ENCODE results near the gene ZNF593OS. TPM values are rescaled to one million over a fixed set of nuclear protein-coding genes. Genes with fewer than 3 reads are reported as not detected.

The ZNF593OS gene
- total and polyA plus RNA-seq, 10 of the 15 experiments (the other 5 are each of a cell fraction or from before 2014, with no cell fraction given): 0.16 to 1.7 (median 0.59) TPM; not detected in 6

DNA sequence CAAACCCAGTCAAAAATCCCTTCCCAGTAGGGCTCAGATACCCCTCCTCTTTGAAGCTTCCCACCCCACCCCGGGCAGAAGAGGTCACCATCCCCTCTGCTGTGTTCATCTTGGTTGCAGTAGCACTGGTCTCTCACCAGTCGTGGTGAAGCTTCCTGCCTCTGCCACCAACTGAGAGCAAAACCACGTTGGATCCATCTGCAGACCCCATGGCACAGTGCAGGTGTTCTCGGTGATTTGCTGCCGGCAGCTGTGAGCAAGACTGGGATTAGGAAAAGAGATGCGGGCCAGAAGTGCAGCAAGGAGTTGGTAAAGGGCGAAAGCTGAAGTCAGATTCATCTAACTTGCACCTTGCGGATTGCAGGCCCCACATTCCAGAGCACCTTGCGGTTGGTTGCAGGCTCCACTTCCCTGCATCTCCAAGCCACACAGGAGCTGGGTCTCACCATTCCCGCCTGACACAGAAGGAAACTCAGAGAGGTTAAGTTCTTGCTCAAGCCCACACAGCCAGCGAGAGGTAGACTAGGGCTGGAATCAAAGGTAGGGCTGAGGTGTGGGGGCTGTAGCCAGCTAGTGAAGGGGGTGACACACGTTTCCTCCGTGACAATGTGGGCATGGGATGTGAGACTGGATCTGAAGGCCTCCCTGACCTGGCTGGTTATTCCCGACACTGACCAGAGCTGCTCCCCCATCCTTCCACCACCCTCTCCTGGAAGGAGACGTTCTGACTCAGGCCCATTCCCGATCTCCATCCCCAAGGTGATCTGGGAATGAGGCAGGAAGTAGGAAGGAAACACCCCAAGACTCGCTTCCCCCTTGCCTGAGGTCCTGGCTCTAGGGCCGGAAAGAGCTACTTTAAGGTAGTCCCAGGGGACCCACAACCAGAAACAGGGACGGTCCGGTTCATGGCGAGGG lies 16.0 kb downstream of the ZNF593OS start:
- in situ Hi-C loops (cut with MboI): no loop called here

DNA sequence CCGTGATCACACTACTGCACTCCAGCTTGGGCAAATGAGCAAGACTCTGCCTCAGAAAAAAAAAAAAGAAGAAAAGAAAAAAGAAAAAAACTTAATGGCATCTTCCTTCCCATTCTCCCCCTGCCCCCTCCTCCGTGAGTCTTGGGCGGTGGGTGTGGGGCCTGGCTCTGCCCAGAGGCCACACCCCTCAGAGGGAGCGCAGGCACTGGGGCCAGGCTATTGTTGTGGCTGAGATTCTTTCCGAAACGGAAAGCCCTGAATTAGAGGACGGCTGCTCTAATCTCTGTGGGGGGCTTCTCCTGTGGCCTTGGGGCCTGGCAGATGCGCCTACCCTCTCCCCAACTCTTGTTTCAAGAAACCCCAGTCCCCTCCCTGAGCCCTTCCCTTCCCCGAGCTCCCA lies 16.9 kb downstream of the ZNF593OS start:
- SMC1A ChIA-PET (ENCODE audit: uncharacterized antibody, unreplicated experiment): interaction anchor here (2.3 kb wide), 1 partner anchor 10 kb away, joined by 11 read pairs; no protein-coding TSS in a partner anchor
- no peak overlapping the region for H2AFZ ChIP-seq (ENCODE audit: control insufficient read depth, low read depth, low read length)
- RAD21 ChIA-PET (ENCODE audit: unreplicated experiment): interaction anchor here (1.9 kb wide), 1 partner anchor 10 kb away, joined by 6 read pairs; no protein-coding TSS in a partner anchor
- no peak for ATAC-seq
- intact Hi-C loops (cut with micrococcal nuclease; ENCODE audit: unreplicated experiment): no loop called here
- peaks cover 1 to 12% of the 10 kb centered on the region in 2 experiments for H3K27me3 ChIP-seq (replicated peaks in 1 of 2; ENCODE audit: control insufficient read depth in 2 of 2, insufficient read depth in 2 of 2, low read length in 1 of 2)
- in situ Hi-C loops (cut with MboI): no loop called here
- 21% methylated on average over 8 of the region's 9 CpGs for WGBS (ENCODE audit: insufficient coverage, insufficient replicate concordance, low lambda C conversion rate, missing lambda C conversion rate)
- no peak for TF ChIP-seq CEBPB (IDR thresholded peaks at IDR 0.05; ENCODE audit: borderline replicate concordance in 1 of 2, low read depth in 2 of 2, low read length in 2 of 2)
- no peak for TF ChIP-seq KLF5 (IDR thresholded peaks at IDR 0.05; ENCODE audit: partially characterized antibody)
- TF ChIP-seq TBL1XR1 (IDR thresholded peaks at IDR 0.05; ENCODE audit: low read depth, low read length): no peak
- no peak for TF ChIP-seq TAF1 (IDR thresholded peaks at IDR 0.05; ENCODE audit: borderline replicate concordance, low read depth, low read length)
- H3K4me3 ChIP-seq: no peak overlapping the region
- no peak overlapping the region for H3K9ac ChIP-seq (ENCODE audit: control insufficient read depth, insufficient read depth, low read length)
- H3K4me1 ChIP-seq (ENCODE audit: control insufficient read depth, insufficient read depth, low read length): no peaks in the 10 kb centered on the region
- FAIRE-seq: no peak
- no peaks in the 10 kb centered on the region for H3K9me3 ChIP-seq (replicated peaks; ENCODE audit: control insufficient read depth, insufficient read depth, low read length)
- no peaks in the 10 kb centered on the region for H3K36me3 ChIP-seq (ENCODE audit: control insufficient read depth in 2 of 2, insufficient read depth in 2 of 2, low read length in 1 of 2)
- no peak overlapping the region for H3K27ac ChIP-seq (ENCODE audit: control insufficient read depth, insufficient read depth)
- no peak for DNase-seq (ENCODE audit: low read depth, low spot score)
- CTCF ChIA-PET: interaction anchor here (0.6 to 4.8 kb wide), 4 partner anchors 10 to 68 kb away, joined by 3 to 24 read pairs (median 4); no protein-coding TSS in a partner anchor
- no peak overlapping the region for H3K4me2 ChIP-seq (ENCODE audit: control insufficient read depth, insufficient read depth)
- POLR2A ChIA-PET: no interaction called here
- BruUV-seq (replicated peaks): no TSS peak
- H3K79me2 ChIP-seq (ENCODE audit: control insufficient read depth, insufficient read depth, low read length): no peaks in the 10 kb centered on the region
- no peaks in the 10 kb centered on the region for H4K20me1 ChIP-seq (ENCODE audit: control insufficient read depth, insufficient read depth)

More for the DNA sequence above, 16.0 kb downstream of the ZNF593OS start:
- Histone ChIP-seq H3K4me2 (ENCODE audit: control insufficient read depth, insufficient read depth) (no peak overlapping the region), H3K36me3 (ENCODE audit: control insufficient read depth in 2 of 2, insufficient read depth in 2 of 2, low read length in 1 of 2) (no peaks in the 10 kb centered on the region), H4K20me1 (ENCODE audit: control insufficient read depth, insufficient read depth) (no peaks in the 10 kb centered on the region), H3K4me3 (no peak overlapping the region), H3K27me3 (replicated peaks in 1 of 2; ENCODE audit: control insufficient read depth in 2 of 2, insufficient read depth in 2 of 2, low read length in 1 of 2) (peaks cover 1 to 12% of the 10 kb centered on the region in 2 experiments), H3K9me3 (replicated peaks; ENCODE audit: control insufficient read depth, insufficient read depth, low read length) (no peaks in the 10 kb centered on the region), H3K9ac (ENCODE audit: control insufficient read depth, insufficient read depth, low read length) (no peak overlapping the region), H2AFZ (ENCODE audit: control insufficient read depth, low read depth, low read length) (no peak overlapping the region), H3K79me2 (ENCODE audit: control insufficient read depth, insufficient read depth, low read length) (no peaks in the 10 kb centered on the region), H3K27ac (ENCODE audit: control insufficient read depth, insufficient read depth) (no peak overlapping the region), H3K4me1 (ENCODE audit: control insufficient read depth, insufficient read depth, low read length) (no peaks in the 10 kb centered on the region)
- 17% methylated on average over 21 of the region's 21 CpGs for whole genome bisulfite sequencing (ENCODE audit: insufficient coverage, insufficient replicate concordance, low lambda C conversion rate, missing lambda C conversion rate)
- DNase-seq (ENCODE audit: low read depth, low spot score) (no peak), ATAC-seq (no peak), FAIRE-seq (no peak)
- POLR2A ChIA-PET: no interaction called here
- intact Hi-C loops (cut with micrococcal nuclease; ENCODE audit: unreplicated experiment): no loop called here
- BruUV-seq (replicated peaks): no TSS peak
- CTCF ChIA-PET: interaction anchor here (0.8 to 4.8 kb wide), 5 partner anchors 11 to 128 kb away, joined by 3 to 24 read pairs (median 3); partner anchors contain the start of genes CEP85 and ZNF593
- no peak for TF ChIP-seq CREB1 (IDR thresholded peaks at IDR 0.05; ENCODE audit: low read depth)
- no peak for TF ChIP-seq MEF2A (IDR thresholded peaks at IDR 0.05; ENCODE audit: insufficient read depth, low read depth, low read length)
- TF ChIP-seq RFX5 (IDR thresholded peaks at IDR 0.05; ENCODE audit: low read depth, low read length): no peak
- SMC1A ChIA-PET (ENCODE audit: uncharacterized antibody, unreplicated experiment): interaction anchor here (2.3 kb wide), 1 partner anchor 11 kb away, joined by 11 read pairs; no protein-coding TSS in a partner anchor
- RAD21 ChIA-PET (ENCODE audit: unreplicated experiment): no interaction called here

Measured in GM12878 (cell line).